ENCODE measurements around the gene EPHX1. TPM values are rescaled to one million over a fixed set of nuclear protein-coding genes. Genes with fewer than 3 reads are reported as not detected.

Gene EPHX1
- total and polyA plus RNA-seq, 2 of the 8 experiments (the other 6 are each of a cell fraction or from before 2014, with no cell fraction given), result 45.3 to 79.1 TPM

- Histone ChIP-seq H3K14ac (ENCODE audit: insufficient read length) (no peak overlapping the region), H3K4ac (replicated peaks; ENCODE audit: insufficient read length, low read depth, low read length) (no peak overlapping the region), H4K5ac (ENCODE audit: insufficient read length, low read depth, low read length) (no peak overlapping the region), H3K27ac (ENCODE audit: low read depth, low read length) (no peak overlapping the region), H3K23ac (ENCODE audit: insufficient read length) (no peak overlapping the region), H3K27me3 (replicated peaks in 1 of 4; ENCODE audit: control insufficient read depth in 3 of 4, extremely low read depth in 1 of 4, insufficient read depth in 3 of 4, low read length in 3 of 4) (no peaks in the 10 kb centered on the region), H3K9ac (replicated peaks in 1 of 4; ENCODE audit: extremely low read depth in 1 of 4, low read depth in 3 of 4, low read length in 3 of 4) (no peak overlapping the region), H4K91ac (replicated peaks; ENCODE audit: insufficient read length, low read length) (no peak overlapping the region), H2BK12ac (ENCODE audit: low read depth, low read length) (no peak overlapping the region), H2AK5ac (ENCODE audit: low read depth, low read length) (no peak overlapping the region), H3K23me2 (ENCODE audit: low read depth, low read length) (peaks cover 6% of the 10 kb centered on the region), H2BK20ac (ENCODE audit: low read length) (no peak overlapping the region), H4K8ac (ENCODE audit: extremely low read depth, insufficient read depth, low read length) (no peak overlapping the region), H3K4me1 (replicated peaks in 1 of 4; ENCODE audit: control insufficient read depth in 3 of 4, insufficient read depth in 4 of 4, low read length in 3 of 4) (peaks cover 2 to 5% (median 4%) of the 10 kb centered on the region in 4 experiments; a peak in 5 of 7 replicates), H3K36me3 (ENCODE audit: control insufficient read depth in 2 of 4, insufficient read depth in 4 of 4, low read length in 3 of 4) (peaks cover 0 to 3% (median 1%) of the 10 kb centered on the region in 4 experiments; a peak in 3 of 8 replicates), H4K20me1 (replicated peaks in 1 of 2; ENCODE audit: control insufficient read depth in 1 of 2, insufficient read depth in 2 of 2, low read length in 2 of 2) (no peaks in the 10 kb centered on the region), H3K79me1 (ENCODE audit: low read depth, low read length) (no peaks in the 10 kb centered on the region), H3K4me2 (ENCODE audit: insufficient read depth in 1 of 2, low read depth in 2 of 2, low read length in 2 of 2) (no peak overlapping the region), H2BK120ac (replicated peaks; ENCODE audit: low read depth, low read length) (no peak overlapping the region), H3K9me3 (ENCODE audit: insufficient read depth in 2 of 2, low read depth in 1 of 2, low read length in 1 of 2) (no peaks in the 10 kb centered on the region), H3K18ac (ENCODE audit: extremely low read depth, low read length) (no peak overlapping the region), H2BK5ac (ENCODE audit: low read depth, low read length) (no peak overlapping the region), H3K56ac (replicated peaks; ENCODE audit: insufficient read length, low read depth, low read length) (no peak overlapping the region), H2AFZ (ENCODE audit: low read length) (no peak overlapping the region), H3K79me2 (ENCODE audit: control insufficient read depth in 1 of 2, insufficient read depth in 2 of 2, low read length in 2 of 2) (peaks cover 12 to 17% of the 10 kb centered on the region in 2 experiments), H3K4me3 (ENCODE audit: extremely low read depth in 1 of 4, insufficient read depth in 2 of 4, low read depth in 3 of 4, low read length in 4 of 4) (no peak overlapping the region), H2BK15ac (ENCODE audit: low read length) (no peak overlapping the region)
- DNase-seq (ENCODE audit: low read depth in 1 of 2, low spot score in 2 of 2) (no peak), FAIRE-seq (no peak)
- ChIA-PET POLR2A (ENCODE audit: partially characterized antibody) (interaction anchor here (0.6 to 4.2 kb wide), 4 partner anchors 28 to 271 kb away, joined by 3 to 20 read pairs (median 4); partner anchors contain the start of gene ENAH), CTCF (ENCODE audit: partially characterized antibody) (interaction anchor here (0.6 to 8.9 kb wide), 12 partner anchors 10 to 777 kb away, joined by 3 to 229 read pairs (median 3); no protein-coding TSS in a partner anchor)
- 51% methylated on average over 3 of the region's 3 CpGs; no CpG with 5 or more reads in 1 of the 2 experiments for WGBS, 2 experiments (ENCODE audit: extremely low coverage in 1 of 2, insufficient coverage in 1 of 2, insufficient read length in 1 of 2, insufficient replicate concordance in 2 of 2, low coverage in 1 of 2, low lambda C conversion rate in 2 of 2, missing lambda C conversion rate in 1 of 2)
- TF ChIP-seq JUND (IDR thresholded peaks at IDR 0.05; ENCODE audit: low read length) (no peak), CREB1 (IDR thresholded peaks at IDR 0.05) (no peak), CBX8 (IDR thresholded peaks at IDR 0.05; ENCODE audit: borderline replicate concordance, low read depth, low read length) (no peak), CHD1 (IDR thresholded peaks at IDR 0.05; ENCODE audit: low read depth, low read length) (no peak), EGR1 (IDR thresholded peaks at IDR 0.05; ENCODE audit: borderline replicate concordance, low read depth, low read length) (no peak), USF2 (IDR thresholded peaks at IDR 0.05; ENCODE audit: low read length) (no peak), CTCF (IDR thresholded peaks at IDR 0.05; ENCODE audit: control extremely low read depth in 1 of 3, insufficient read depth in 1 of 3, low read depth in 1 of 3, low read length in 3 of 3) (no peak), RAD21 (IDR thresholded peaks at IDR 0.05 in 1 of 2, conservative IDR thresholded peaks at IDR 0.05 in 1 of 2; ENCODE audit: low read depth in 2 of 2, low read length in 2 of 2) (no peak)
These were observed 35.4 kb upstream of the EPHX1 start for GRCh38 chr1:225774281-225775147.
